ENCODE data around the gene TIE1.

The TIE1 gene

GRCh38 chr1:43274125-43274803 lies 26.5 kb upstream of the TIE1 start:
- DNase-seq: no peak

- DNase-seq: no peak
Observed at GRCh38 chr1:43274804-43275180, 26.0 kb upstream of the TIE1 start.

- peak; percentile 19 to 37 for DNase-seq
Observed at GRCh38 chr1:43275826-43276620, 24.8 kb upstream of the TIE1 start.

GRCh38 chr1:43276673-43277072 lies 24.1 kb upstream of the TIE1 start:
- DNase-seq: no peak

- DNase-seq: no peak
Observed at GRCh38 chr1:43277116-43277876, 23.5 kb upstream of the TIE1 start.

GRCh38 chr1:43279161-43279560 lies 21.6 kb upstream of the TIE1 start:
- no peak for DNase-seq

- DNase-seq: no peak
Observed at GRCh38 chr1:43279666-43280065, 21.1 kb upstream of the TIE1 start.

GRCh38 chr1:43280692-43281091 lies 20.1 kb upstream of the TIE1 start:
- DNase-seq: no peak

GRCh38 chr1:43282220-43283195 lies 18.3 kb upstream of the TIE1 start:
- DNase-seq: no peak

- DNase-seq: no peak
Observed at GRCh38 chr1:43284065-43284464, 16.7 kb upstream of the TIE1 start.

- peak in 1 of 2 experiments; percentile 62 for DNase-seq
Observed at GRCh38 chr1:43284546-43285110, 16.2 kb upstream of the TIE1 start.

- DNase-seq: peak; percentile 95 to 99
Observed at GRCh38 chr1:43285269-43285990, 15.4 kb upstream of the TIE1 start, which contains the start of gene C1orf210. Gene C1orf210 (minus strand): TSS chr1:43285581. CDS start chr1:43283270, 2,311 bp downstream.

GRCh38 chr1:43286115-43286514 lies 14.7 kb upstream of the TIE1 start:
- DNase-seq: peak in 1 of 2 experiments; percentile 79

GRCh38 chr1:43286533-43286932 lies 14.2 kb upstream of the TIE1 start:
- DNase-seq: no peak

GRCh38 chr1:43288058-43288784 lies 12.6 kb upstream of the TIE1 start:
- DNase-seq: no peak

GRCh38 chr1:43288785-43289706 lies 11.7 kb upstream of the TIE1 start:
- no peak for DNase-seq

GRCh38 chr1:43292216-43292615 lies 8.6 kb upstream of the TIE1 start:
- DNase-seq: no peak

GRCh38 chr1:43292679-43293078 lies 8.1 kb upstream of the TIE1 start:
- no peak for DNase-seq

GRCh38 chr1:43293176-43293575 lies 7.6 kb upstream of the TIE1 start:
- no peak for DNase-seq
